ENCODE data around the gene KRTAP10-6. TPM values are rescaled to one million over a fixed set of nuclear protein-coding genes. Genes with fewer than 3 reads are reported as not detected.
"Not testable (repeated sequence)": the region's sequence is repeated elsewhere in the genome, so short reads cannot be mapped to it uniquely, and the experiment has no call there.

KRTAP10-6 gene
- total and polyA plus RNA-seq, 10 donors, result not detected

GRCh38 chr21:44630440-44630839, 38.1 kb upstream of the KRTAP10-6 start:
- intact Hi-C loops (cut with DNase I; ENCODE audit: low total_unique reads), result no loop called here
- no peaks in the 10 kb centered on the region for H3K36me3 ChIP-seq
- TF ChIP-seq CTCF (IDR thresholded peaks at IDR 0.05 in 8 of 11, conservative IDR thresholded peaks at IDR 0.05 in 3 of 11) (no peak), POLR2AphosphoS5 (IDR thresholded peaks at IDR 0.05) (no peak), POLR2A (IDR thresholded peaks at IDR 0.05) (no peak)
- no peak overlapping the region for H3K4me3 ChIP-seq
- DNase-seq, result no peak
- peaks cover 6 to 51% (median 34%) of the 10 kb centered on the region in 8 donors for H3K9me3 ChIP-seq
- peaks cover 0 to 17% (median 4%) of the 10 kb centered on the region in 6 donors for H3K4me1 ChIP-seq
- 44 to 72% (median 57%) methylated on average over 2 of the region's 2 CpGs for WGBS, 5 donors
- peaks cover 0 to 36% (median 0%) of the 10 kb centered on the region in 7 donors for H3K27me3 ChIP-seq (replicated peaks in 1 of 7)
- peak overlapping the region in 2 of 8 donors; percentile 28 to 30 for H3K27ac ChIP-seq

- Histone ChIP-seq H3K4me3 (no peak overlapping the region), H3K27me3 (replicated peaks in 1 of 7) (peaks cover 0 to 31% (median 0%) of the 10 kb centered on the region in 7 donors), H3K4me1 (peaks cover 0 to 17% (median 4%) of the 10 kb centered on the region in 6 donors), H3K27ac (no peak overlapping the region), H3K36me3 (no peaks in the 10 kb centered on the region), H3K9me3 (peaks cover 6 to 64% (median 49%) of the 10 kb centered on the region in 8 donors)
- 76 to 89% (median 85%) methylated on average over 14 to 18 of the region's 18 CpGs for WGBS, 5 donors
- no peak for DNase-seq
- intact Hi-C loops (cut with DNase I; ENCODE audit: low total_unique reads), result no loop called here
- TF ChIP-seq POLR2AphosphoS5 (IDR thresholded peaks at IDR 0.05) (no peak), POLR2A (IDR thresholded peaks at IDR 0.05) (no peak), CTCF (IDR thresholded peaks at IDR 0.05 in 8 of 11, conservative IDR thresholded peaks at IDR 0.05 in 3 of 11) (no peak)
Observed at GRCh38 chr21:44628707-44629391, 36.5 kb upstream of the KRTAP10-6 start.

- Histone ChIP-seq H3K27me3 (replicated peaks in 1 of 7) (peaks cover 0 to 31% (median 0%) of the 10 kb centered on the region in 7 donors), H3K9me3 (peaks cover 10 to 64% (median 53%) of the 10 kb centered on the region in 8 donors), H3K4me1 (peaks cover 0 to 17% (median 4%) of the 10 kb centered on the region in 6 donors)
- H3K4me3 ChIP-seq; DNase-seq; H3K27ac ChIP-seq; H3K36me3 ChIP-seq; intact Hi-C loops (cut with DNase I; ENCODE audit: low total_unique reads): not testable (repeated sequence)
- WGBS, 5 donors, result 64 to 78% (median 67%) methylated on average over 10 to 15 of the region's 15 CpGs
Observed at GRCh38 chr21:44627831-44628233, 35.5 kb upstream of the KRTAP10-6 start.

- H3K9me3 ChIP-seq, result peaks cover 8 to 64% (median 53%) of the 10 kb centered on the region in 8 donors
- intact Hi-C loops (cut with DNase I; ENCODE audit: low total_unique reads), result not testable (repeated sequence)
- 80 to 88% (median 83%) methylated on average over 13 to 20 of the region's 20 CpGs for WGBS, 5 donors
Observed at GRCh38 chr21:44627181-44627822, 35.0 kb upstream of the KRTAP10-6 start.

GRCh38 chr21:44626673-44627143, 34.4 kb upstream of the KRTAP10-6 start, which contains the start of gene KRTAP10-9:
Gene KRTAP10-9, plus strand, starts transcription at chr21:44627093. Its CDS starts 79 bp downstream, at chr21:44627172.
- H3K36me3 ChIP-seq, result no peaks in the 10 kb centered on the region
- peaks cover 5 to 64% (median 52%) of the 10 kb centered on the region in 8 donors for H3K9me3 ChIP-seq
- H3K4me1 ChIP-seq, result peaks cover 0 to 17% (median 4%) of the 10 kb centered on the region in 6 donors
- no peak within 1 kb of the TSS for H3K27ac ChIP-seq
- H3K4me3 ChIP-seq, result no peak within 1 kb of the TSS
- H3K27me3 ChIP-seq (replicated peaks in 1 of 7), result peaks cover 0 to 31% (median 0%) of the 10 kb centered on the region in 7 donors
- TF ChIP-seq CTCF (IDR thresholded peaks at IDR 0.05 in 8 of 11, conservative IDR thresholded peaks at IDR 0.05 in 3 of 11) (no peak), POLR2A (IDR thresholded peaks at IDR 0.05) (no peak), POLR2AphosphoS5 (IDR thresholded peaks at IDR 0.05) (no peak)
- 48 to 55% (median 49%) methylated on average over 5 to 7 of the region's 7 CpGs for WGBS, 5 donors
- intact Hi-C loops (cut with DNase I; ENCODE audit: low total_unique reads), result no loop called here
- DNase-seq, result peak; percentile 35

More at GRCh38 chr21:44627181-44627822, 35.0 kb upstream of the KRTAP10-6 start:
- H3K27me3 ChIP-seq (replicated peaks in 1 of 7), result peaks cover 0 to 31% (median 0%) of the 10 kb centered on the region in 7 donors
- H3K4me3 ChIP-seq, H3K36me3 ChIP-seq, H3K27ac ChIP-seq: not testable (repeated sequence)
- H3K4me1 ChIP-seq, result peaks cover 0 to 17% (median 4%) of the 10 kb centered on the region in 6 donors
- peak; percentile 46 for DNase-seq
